GM10266 (cell line): Measurements from ENCODE around the gene BAZ2A.
"Not testable (repeated sequence)": the region's sequence is repeated elsewhere in the genome, so short reads cannot be mapped to it uniquely, and the experiment has no call there.

Source experiments
- DNase-seq: peaks from one replicate; pipeline ENCODE4 v3.0.0; 2012; ENCODE audit errors: extremely low spot score
- CTCF ChIP-seq: IDR thresholded peaks from 2 replicates; pipeline ENCODE4 v1.5.1; 2012; ENCODE audit warnings: mild to moderate bottlenecking, low read depth; ENCODE audit not compliant: control insufficient read depth, insufficient read depth; ENCODE audit errors: missing control alignments

Gene BAZ2A

GRCh38 chr12:56661979-56662638 is 32.0 kb upstream of the BAZ2A start:
- no peak for DNase-seq
- no peak for TF ChIP-seq CTCF

GRCh38 chr12:56661560-56661959 is 31.4 kb upstream of the BAZ2A start:
- no peak for DNase-seq
- no peak for TF ChIP-seq CTCF

- no peak for TF ChIP-seq CTCF
- DNase-seq = peak; percentile 32
These were observed 28.8 kb upstream of the BAZ2A start for GRCh38 chr12:56658921-56659320.

GRCh38 chr12:56657416-56658379 is 27.6 kb upstream of the BAZ2A start:
- TF ChIP-seq CTCF = no peak
- peak; percentile 55 for DNase-seq

- not testable (repeated sequence) for DNase-seq
These were observed 23.7 kb upstream of the BAZ2A start for GRCh38 chr12:56653781-56654180.

- DNase-seq = not testable (repeated sequence)
These were observed 17.9 kb upstream of the BAZ2A start for GRCh38 chr12:56648023-56648422.

- DNase-seq = peak; percentile 96
These were observed 15.8 kb upstream of the BAZ2A start, which contains the start of gene ATP5F1B for GRCh38 chr12:56645717-56646446. TSS of gene ATP5F1B (minus strand) at chr12:56645984. CDS start at chr12:56645963, 21 bp downstream.

More at GRCh38 chr12:56645717-56646446, 15.8 kb upstream of the BAZ2A start, which contains the start of gene ATP5F1B:
- no peak for TF ChIP-seq CTCF
